OCI-M2 (cell line): ENCODE measurements around the gene KRT71.

Experiments
- DNase-seq: peaks from one replicate; lab custom pipeline; 2025; ENCODE audit not compliant: unreplicated experiment; lab: John Stamatoyannopoulos, UW

Gene KRT71

DNA sequence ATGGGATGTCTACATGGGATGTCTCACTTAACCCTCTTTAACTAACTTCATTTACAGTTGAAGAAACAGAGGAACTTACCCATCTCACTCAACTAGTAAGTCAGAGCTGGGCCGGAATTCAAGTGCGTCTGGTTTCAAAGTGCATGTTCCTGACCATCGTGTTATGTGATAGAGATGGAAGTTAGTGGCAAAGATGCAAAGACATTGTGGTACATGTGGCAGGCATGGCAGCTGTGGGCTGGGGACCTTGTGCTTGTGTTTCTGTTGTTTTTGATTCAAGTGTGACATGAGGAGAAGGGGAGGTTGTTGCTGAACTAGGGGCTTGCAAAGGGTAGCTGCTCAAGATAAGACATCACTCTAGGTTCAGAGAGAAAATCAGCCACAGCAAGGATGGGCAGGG lies 23.0 kb upstream of the KRT71 start:
- no peak for DNase-seq

DNA sequence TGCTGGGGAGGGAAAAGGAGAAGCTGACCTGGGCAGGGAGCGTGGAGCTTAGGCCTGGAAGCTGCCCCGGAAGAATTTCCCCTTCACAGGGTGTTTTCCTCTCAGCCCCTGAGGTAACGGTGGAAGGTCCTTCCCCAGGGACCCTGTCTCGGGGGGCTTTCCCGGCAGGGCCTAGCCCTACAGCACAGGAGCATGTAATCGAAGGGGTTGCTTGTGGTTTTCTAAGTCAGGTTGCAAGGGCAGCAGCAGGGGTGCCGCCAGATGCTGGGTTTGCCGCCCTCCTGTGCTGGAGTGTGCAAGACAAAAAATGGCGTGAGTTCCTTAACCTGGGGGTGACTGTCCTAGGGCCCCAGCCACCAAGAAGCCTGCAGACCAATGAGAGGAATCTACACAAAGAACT lies 22.3 kb upstream of the KRT71 start:
- no peak for DNase-seq

GRCh38 chr12:52573743-52574142 lies 20.8 kb upstream of the KRT71 start, which contains the start of gene KRT74:
Gene KRT74 (minus strand): TSS chr12:52573843. CDS start chr12:52573777, 66 bp downstream.
- no peak for DNase-seq

DNA sequence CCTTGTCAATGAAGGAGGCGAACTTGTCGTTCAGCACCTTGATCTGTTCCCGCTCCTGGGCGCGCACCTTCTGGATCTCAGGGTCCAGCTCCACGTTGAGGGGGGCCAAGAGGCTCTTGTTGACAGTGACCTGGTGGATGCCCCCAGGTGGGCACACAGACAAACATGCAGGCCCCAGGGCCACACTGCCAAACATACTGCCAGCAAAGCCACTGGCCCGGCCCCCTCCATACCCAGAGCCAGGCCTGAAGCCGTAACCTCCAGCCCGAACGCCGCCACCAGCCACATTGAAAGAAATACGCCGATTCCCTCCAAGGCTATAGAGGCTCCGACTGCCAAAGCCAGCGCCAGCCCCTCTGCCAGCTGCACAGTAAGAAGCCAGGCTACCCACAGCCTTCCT lies 20.4 kb upstream of the KRT71 start:
- DNase-seq, result no peak

GRCh38 chr12:52570511-52570910 lies 17.6 kb upstream of the KRT71 start:
- DNase-seq, result no peak

GRCh38 chr12:52568111-52568510 lies 15.2 kb upstream of the KRT71 start:
- no peak for DNase-seq

- no peak for DNase-seq
Observed at GRCh38 chr12:52566847-52567291, 13.9 kb upstream of the KRT71 start.

- DNase-seq, result no peak
Observed at GRCh38 chr12:52564582-52564981, 11.6 kb upstream of the KRT71 start.

- no peak for DNase-seq
Observed at GRCh38 chr12:52561880-52562449, 9.0 kb upstream of the KRT71 start.

GRCh38 chr12:52559979-52560378 lies 7.0 kb upstream of the KRT71 start:
- DNase-seq, result no peak

DNA sequence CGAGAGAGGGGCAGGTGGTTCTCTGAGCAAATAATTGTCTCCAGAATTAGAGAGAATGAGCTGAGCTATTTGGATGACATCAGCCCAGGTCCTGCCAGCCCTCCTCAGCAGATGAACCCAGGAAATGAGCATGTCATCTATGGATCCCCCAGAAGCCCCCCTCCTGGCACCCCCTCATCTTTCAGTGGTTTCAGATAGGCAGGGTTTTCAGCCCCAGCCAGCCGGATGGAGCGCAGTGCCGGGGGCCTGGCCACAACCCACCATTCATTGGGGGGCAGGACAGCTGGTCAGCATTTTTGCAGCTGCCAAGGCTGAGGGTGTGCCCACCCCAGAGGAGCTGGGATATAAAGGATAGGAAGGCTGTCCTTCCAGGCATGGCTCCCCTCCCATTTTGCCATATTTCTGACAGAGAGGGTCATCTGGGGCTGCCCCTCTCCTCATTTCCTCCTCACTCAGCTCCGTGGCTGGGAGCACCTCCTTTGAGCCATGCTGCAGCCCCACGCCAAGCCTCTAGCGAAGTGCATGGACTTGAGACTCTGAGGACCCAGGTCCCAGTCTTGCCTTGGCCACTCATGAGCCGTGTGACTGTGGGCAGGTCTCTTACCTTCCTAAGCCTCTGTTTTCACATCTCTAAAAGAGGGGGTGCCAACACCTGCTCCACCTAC lies 6.0 kb upstream of the KRT71 start:
- DNase-seq, result no peak

DNA sequence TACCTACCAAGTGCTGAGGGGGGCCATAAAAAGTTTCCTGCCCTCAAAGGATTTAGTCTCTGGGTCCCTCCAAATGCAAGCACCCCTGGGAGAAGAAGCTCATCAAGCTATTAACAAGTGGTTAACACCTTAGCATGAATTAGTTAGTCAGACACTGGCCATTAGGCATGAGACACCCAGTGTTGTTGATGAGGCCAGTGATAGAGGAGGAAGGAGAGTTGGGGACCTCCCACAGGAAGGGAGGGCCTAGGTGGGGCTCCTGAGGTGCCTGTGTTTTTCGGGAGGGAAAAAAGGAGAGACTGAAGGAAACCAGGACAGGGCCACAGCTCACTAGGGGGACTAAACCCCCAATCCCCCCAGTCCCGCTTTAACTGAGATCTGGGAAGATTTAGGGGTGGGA lies 4.5 kb upstream of the KRT71 start:
- no peak for DNase-seq

- DNase-seq, result no peak
Observed at GRCh38 chr12:52555577-52555976, 2.6 kb upstream of the KRT71 start.

- no peak for DNase-seq
Observed at GRCh38 chr12:52552055-52552454, 890 bp downstream of the KRT71 start.

GRCh38 chr12:52551216-52551865 lies 1.6 kb downstream of the KRT71 start:
- no peak for DNase-seq

- no peak for DNase-seq
Observed at GRCh38 chr12:52546126-52546525, 6.8 kb downstream of the KRT71 start.

- DNase-seq, result no peak
Observed at GRCh38 chr12:52543985-52544883, 8.7 kb downstream of the KRT71 start.

DNA sequence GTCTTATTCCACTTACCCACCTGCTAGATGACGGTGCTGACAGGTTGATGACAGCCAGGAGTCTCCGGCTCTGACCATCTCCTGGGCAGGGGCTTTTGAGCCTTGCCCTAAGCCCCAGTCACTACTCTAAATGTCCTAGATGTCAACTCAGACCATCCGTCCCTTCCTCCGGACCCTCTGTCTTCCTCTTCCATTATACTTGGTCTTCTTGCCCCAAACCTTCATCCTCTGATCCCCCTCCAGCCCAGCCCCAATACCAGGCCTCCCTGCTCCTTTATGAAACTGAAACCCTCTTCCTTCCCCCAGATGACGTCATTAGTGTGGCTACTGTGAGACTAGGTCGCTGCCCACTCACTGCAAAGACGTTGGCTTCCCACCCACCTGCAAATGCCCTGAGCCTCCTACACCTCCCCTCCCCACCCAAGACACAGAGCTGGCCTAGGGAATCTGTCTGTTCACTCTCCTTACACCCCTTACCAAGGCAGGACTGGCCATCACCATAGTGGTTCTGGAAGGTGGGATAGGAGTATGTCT lies 10.1 kb downstream of the KRT71 start:
- DNase-seq, result no peak

- no peak for DNase-seq
Observed at GRCh38 chr12:52542157-52542556, 10.8 kb downstream of the KRT71 start.

- no peak for DNase-seq
Observed at GRCh38 chr12:52541709-52542108, 11.2 kb downstream of the KRT71 start.

DNA sequence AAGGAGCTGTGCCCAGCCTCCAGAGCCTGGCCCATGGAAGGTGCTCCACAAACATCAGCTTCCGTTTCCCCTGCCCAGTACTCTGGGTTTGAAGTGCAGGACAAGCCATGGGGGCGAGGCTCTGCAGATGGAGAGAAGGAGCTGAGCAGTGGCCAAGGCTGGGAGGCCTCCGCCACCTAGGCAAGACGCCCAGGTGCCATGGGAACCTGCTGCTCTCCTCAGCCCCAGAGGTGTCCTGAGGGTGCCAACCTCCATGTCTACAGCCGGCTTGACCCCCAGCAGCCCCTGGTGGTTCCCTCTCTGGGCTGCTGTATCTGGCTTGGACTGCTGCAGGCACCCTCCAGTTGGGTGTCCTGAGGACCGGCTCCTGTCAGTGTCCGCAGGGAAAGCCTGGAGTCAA lies 12.4 kb downstream of the KRT71 start:
- DNase-seq, result no peak
